ENCODE results near the gene PTTG1IP. TPM values are rescaled to one million over a fixed set of nuclear protein-coding genes. Genes with fewer than 3 reads are reported as not detected.
"Not testable (repeated sequence)": the region's sequence is repeated elsewhere in the genome, so short reads cannot be mapped to it uniquely, and the experiment has no call there.

The PTTG1IP gene
- total RNA-seq, 1 donor from 2014 or later = 160 TPM

GRCh38 chr21:44888581-44889550 lies 15.4 kb upstream of the PTTG1IP start:
- intact Hi-C loops (cut with DNase I) = no loop called here
- peak; percentile 61 for DNase-seq (ENCODE audit: missing footprints)

DNA sequence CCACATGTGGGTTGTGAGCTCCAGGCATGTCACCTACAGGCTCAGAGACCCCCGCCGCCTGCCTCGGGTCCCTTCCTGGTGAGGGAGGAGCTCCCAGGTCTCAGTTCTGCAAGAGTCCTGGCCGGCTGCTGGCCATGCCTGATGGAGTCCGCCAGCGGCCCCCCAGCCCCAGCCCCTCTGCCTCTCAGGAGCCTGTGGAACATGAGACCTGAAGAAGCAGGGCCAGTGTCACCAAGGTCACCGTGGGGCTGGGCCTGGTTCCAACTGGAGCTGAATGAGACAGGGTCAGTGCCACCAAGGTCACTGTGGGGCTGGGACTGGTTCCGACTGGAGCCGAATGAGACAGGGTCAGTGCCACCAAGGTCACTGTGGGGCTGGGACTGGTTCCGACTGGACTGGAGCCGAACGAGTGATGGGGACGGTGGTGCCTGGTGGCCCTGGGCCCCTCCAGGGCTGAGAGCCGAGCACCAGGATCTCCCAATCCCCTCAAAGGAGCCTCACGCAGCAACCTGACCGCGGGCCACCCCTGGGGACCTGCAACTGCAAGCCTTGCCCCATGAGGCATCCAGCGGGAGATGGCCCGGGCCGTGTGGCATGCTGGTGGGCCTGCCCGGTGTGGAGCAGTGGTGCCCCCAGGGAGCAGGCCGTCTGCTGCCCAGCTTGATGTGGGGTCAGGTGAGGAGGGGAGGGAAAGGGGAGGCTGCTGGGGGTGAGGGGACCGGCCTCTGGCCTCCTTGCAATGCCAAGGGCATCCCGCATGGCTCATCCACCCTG lies 14.5 kb upstream of the PTTG1IP start:
- ATAC-seq (peak; percentile 14), DNase-seq (ENCODE audit: missing footprints) (peak; percentile 70)
- intact Hi-C loops (cut with DNase I) = no loop called here

More at GRCh38 chr21:44888581-44889550, 15.4 kb upstream of the PTTG1IP start:
- ATAC-seq = no peak

DNA sequence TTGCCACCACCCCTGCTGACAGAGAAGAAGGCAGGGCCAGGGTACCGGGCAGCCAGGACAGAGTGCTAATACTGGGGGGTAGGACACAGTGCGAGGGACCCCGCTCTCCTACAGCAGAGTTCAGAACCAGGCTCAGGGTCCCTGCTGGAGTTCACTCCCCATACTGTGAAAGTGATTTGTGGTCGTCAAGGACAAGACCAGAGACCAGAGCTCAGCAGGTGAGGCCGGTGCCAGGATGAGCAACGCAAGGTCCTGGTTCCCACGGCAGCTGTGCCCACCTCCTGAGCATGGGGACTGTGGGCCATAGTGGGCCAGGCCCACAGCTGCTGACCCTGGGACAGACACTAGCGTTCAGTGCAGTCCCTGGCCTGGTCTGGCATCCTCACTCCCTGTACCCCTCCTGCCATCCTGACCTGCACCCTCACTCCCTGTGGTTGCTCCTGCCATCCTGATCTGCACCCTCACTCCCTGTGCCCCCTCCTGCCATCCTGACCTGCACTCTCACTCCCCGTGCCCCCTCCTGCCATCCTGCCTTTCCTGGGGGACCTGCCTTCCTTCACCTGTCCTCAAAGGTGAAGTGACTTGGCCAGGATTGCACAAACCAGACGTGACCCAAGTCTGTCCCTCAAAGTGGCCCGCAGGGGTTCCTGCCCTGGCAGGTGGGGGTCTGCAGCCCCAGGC lies 13.8 kb upstream of the PTTG1IP start:
- no peak for ATAC-seq
- intact Hi-C loops (cut with DNase I) = no loop called here
- no peak for DNase-seq (ENCODE audit: missing footprints)

GRCh38 chr21:44886113-44887075 lies 12.9 kb upstream of the PTTG1IP start:
- peak; percentile 50 for DNase-seq (ENCODE audit: missing footprints)
- no peak for ATAC-seq

GRCh38 chr21:44885615-44886014 lies 12.1 kb upstream of the PTTG1IP start:
- intact Hi-C loops (cut with DNase I) = no loop called here
- ATAC-seq (no peak), DNase-seq (ENCODE audit: missing footprints) (peak; percentile 61)

More at GRCh38 chr21:44886113-44887075, 12.9 kb upstream of the PTTG1IP start:
- intact Hi-C loops (cut with DNase I) = no loop called here

- intact Hi-C loops (cut with DNase I) = no loop called here
- no peak for ATAC-seq
- no peak for DNase-seq (ENCODE audit: missing footprints)
These were observed 10.6 kb upstream of the PTTG1IP start for GRCh38 chr21:44884097-44884496.

DNA sequence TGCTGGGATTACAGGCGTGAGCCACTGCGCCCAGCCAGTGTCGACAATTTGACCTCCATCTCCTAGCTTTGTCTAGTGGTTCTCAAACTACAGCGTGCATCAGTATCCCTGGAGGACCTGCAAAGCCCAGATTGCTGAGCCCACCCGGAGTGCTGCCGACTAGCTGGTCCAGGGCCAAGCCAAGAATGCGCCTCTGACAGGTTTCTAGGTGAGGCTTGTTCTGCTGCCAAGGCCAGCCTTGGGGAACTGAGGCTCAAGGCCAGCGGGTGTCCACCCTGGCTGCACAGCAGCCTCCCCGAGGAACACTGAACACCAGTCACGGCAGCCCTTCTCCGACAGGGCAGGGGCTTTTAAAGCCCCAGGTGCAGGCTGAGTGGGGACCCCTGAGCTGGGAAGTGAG lies 9.8 kb upstream of the PTTG1IP start:
- DNase-seq (ENCODE audit: missing footprints) = no peak
- intact Hi-C loops (cut with DNase I) = no loop called here
- ATAC-seq = no peak

DNA sequence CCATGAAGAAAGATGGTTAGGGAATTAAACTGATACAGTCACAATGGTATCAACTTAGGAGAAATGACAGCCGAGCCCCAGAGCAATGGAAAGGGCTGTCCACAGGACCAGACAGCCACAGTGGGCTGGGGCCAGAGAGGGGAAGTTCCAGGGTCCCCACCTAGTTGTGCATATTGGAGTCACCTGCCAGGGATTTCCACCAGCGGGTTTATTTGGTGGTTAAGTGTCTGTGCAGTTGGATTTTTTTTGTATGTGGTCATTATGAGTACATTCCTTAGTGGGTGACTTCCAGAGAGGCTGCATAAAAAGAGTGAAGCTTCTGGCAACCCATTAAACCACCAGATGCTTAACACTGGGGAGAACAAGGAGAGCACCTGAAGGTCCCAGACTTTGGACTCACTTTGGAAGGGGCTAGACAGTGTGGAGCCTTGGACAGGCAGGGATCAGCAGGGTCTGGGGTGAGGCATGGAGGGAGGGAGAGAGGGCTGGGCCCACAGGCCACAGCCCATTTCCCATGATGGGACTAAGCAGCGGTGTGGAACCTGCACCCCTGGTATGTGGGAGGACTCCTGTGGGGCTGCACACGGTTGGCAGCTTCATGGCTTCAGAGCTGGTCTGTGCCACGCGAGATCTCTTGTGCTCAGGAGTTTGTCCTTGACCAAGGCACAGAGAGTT lies 7.8 kb upstream of the PTTG1IP start:
- no peak for ATAC-seq
- intact Hi-C loops (cut with DNase I) = no loop called here
- DNase-seq (ENCODE audit: missing footprints) = no peak

DNA sequence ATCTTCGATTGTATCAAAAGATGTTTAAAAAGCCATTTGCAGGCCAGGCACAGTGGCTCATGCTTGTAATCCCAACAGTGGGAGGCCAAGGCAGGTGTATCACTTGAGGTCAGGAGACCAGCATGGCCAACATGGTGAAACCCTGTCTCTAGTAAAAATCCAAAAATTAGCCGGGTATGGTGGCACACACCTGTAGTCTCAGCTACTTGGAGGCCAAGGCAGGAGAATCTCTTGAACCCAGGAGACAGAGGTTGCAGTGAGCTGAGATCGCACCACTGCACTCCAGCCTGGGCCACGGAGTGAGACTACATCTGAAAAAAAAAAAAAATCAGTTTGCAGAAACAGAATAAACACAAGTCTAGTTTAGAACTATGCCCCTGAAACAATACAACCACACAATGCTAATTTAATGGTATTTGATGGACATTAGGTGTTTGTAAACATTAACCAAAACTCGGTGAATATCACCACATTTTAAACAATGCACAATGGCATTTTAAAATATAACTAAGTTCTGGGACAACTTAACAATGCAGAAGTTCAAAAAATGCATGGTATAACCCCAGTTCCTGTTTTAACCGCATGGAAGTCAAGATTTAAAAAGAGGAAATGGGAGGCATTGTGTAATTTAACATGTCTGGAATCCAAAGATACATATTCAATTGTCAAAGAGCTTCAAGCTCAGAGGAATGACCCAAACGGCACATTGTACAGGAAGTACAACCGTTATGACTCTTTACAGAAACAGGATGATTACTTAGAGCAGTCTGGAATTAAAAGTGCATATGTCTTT lies 7.1 kb upstream of the PTTG1IP start:
- intact Hi-C loops (cut with DNase I) = no loop called here
- peak; percentile 32 for ATAC-seq
- no peak for DNase-seq (ENCODE audit: missing footprints)

DNA sequence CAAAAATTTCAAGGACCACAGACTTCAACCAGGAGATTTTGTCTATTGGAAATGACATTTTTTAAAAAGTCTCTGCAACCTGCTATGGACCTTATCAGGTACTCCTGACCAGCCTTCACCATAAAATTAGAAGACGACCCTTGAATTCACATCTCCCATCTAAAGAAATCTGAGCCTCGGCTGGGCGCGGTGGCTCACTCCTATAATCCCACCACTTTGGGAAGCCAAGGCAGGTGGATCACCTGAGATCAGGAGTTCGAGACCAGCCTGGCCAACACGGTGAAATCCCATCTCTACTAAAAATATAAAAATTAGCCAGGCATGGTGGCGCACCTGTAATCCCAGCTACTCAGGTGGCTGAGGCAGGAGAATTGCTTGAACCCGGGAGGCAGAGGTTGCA lies 5.7 kb upstream of the PTTG1IP start:
- DNase-seq (ENCODE audit: missing footprints); intact Hi-C loops (cut with DNase I); ATAC-seq: not testable (repeated sequence)

DNA sequence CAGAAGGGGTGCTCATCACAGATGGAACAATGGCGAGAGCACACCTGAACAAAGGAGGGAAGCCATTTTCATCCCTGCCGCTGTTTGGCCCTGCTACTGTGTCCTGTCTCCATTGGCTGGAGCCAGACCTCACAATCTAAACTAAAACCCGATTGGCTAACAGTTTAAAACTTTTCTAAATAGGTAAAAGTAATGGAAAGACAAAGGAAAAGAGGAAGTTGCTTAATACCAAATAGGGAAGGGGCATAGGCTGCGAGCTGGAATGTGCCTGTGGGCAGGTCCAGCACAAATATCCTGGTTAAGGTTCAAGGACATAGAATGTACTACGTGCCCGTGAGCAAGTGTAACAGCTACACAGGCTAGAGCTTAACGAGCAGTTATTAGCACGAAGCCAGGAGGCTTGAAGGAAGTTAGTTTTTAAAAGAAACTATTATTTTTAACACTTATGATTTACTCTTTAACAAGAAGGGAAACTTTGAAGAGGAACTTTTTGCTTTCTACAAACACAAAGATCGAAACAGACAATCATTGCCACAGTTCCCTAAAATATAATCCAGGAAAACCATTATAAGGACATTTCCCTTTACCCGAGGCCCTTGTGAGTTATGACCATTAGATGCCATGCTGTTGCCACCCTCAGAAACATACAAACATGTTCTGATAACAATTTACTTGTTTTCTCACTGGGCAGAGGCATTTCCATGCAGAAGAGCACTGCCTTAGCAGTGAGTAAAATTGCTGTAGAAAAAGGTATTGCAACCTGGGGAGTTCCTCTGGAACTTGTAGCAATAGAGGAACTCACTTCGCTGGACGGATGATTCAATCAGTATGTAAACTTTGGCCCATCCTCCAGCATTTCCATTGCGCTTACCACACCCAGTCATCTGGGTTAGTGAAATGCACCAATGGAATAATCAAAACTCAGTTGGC lies 4.8 kb upstream of the PTTG1IP start:
- DNase-seq (ENCODE audit: missing footprints) (no peak), ATAC-seq (no peak)
- intact Hi-C loops (cut with DNase I) = no loop called here

- intact Hi-C loops (cut with DNase I) = no loop called here
- no peak for DNase-seq (ENCODE audit: missing footprints)
- ATAC-seq = no peak
These were observed 3.5 kb upstream of the PTTG1IP start for GRCh38 chr21:44876849-44877575.

DNA sequence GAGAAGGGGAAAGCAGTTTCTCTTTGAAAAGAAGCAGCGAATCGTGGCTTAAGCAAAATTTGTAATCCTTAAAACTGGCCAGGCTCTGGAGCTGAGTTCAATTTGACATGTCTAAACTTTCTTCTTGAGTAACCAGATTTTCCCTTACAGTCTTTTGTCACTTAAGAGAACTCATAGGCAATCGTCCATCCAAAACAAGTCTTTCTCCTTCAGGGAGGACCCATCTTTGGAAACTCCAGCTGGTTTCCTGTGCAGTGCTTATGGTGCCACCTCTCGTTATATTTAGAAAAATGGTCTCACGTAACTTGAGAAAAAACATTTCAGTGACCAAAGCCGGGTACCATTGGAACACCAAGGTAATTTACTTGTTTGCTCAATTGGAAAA lies 1.8 kb upstream of the PTTG1IP start:
- intact Hi-C loops (cut with DNase I) = no loop called here
- DNase-seq (ENCODE audit: missing footprints) = no peak

GRCh38 chr21:44874497-44875315 lies 1.2 kb upstream of the PTTG1IP start:
- DNase-seq (ENCODE audit: missing footprints) = peak; percentile 88
- intact Hi-C loops (cut with DNase I) = loop anchor here (1.0 kb wide), 2 partner anchors 57 to 73 kb away; partner anchors contain the start of gene UBE2G2
- peak; percentile 10 for ATAC-seq

More for the DNA sequence above, 1.8 kb upstream of the PTTG1IP start:
- ATAC-seq = no peak
